Measurements from ENCODE around the gene DUS1L. TPM values are rescaled to one million over a fixed set of nuclear protein-coding genes. Genes with fewer than 3 reads are reported as not detected.

Gene DUS1L
- total RNA-seq, 2 experiments from 2014 or later = 175 to 190 TPM

GRCh38 chr17:82076785-82077591 is 11.4 kb upstream of the DUS1L start:
- H3K4me1 Mint-ChIP-seq = no peaks in the 10 kb centered on the region
- no peak overlapping the region for H3K4me3 Mint-ChIP-seq
- H3K9me3 Mint-ChIP-seq = no peaks in the 10 kb centered on the region
- no peak for DNase-seq
- H3K27ac Mint-ChIP-seq = peak overlapping the region; percentile 29
- H3K27me3 Mint-ChIP-seq = no peaks in the 10 kb centered on the region
- H3K36me3 Mint-ChIP-seq = peaks cover 6% of the 10 kb centered on the region

GRCh38 chr17:82076018-82076784 is 10.6 kb upstream of the DUS1L start:
- H3K27me3 Mint-ChIP-seq = no peaks in the 10 kb centered on the region
- H3K9me3 Mint-ChIP-seq = no peaks in the 10 kb centered on the region
- no peaks in the 10 kb centered on the region for H3K4me1 Mint-ChIP-seq
- no peak overlapping the region for H3K4me3 Mint-ChIP-seq
- no peak for DNase-seq
- peak overlapping the region; percentile 29 for H3K27ac Mint-ChIP-seq
- H3K36me3 Mint-ChIP-seq = peaks cover 6% of the 10 kb centered on the region

DNA sequence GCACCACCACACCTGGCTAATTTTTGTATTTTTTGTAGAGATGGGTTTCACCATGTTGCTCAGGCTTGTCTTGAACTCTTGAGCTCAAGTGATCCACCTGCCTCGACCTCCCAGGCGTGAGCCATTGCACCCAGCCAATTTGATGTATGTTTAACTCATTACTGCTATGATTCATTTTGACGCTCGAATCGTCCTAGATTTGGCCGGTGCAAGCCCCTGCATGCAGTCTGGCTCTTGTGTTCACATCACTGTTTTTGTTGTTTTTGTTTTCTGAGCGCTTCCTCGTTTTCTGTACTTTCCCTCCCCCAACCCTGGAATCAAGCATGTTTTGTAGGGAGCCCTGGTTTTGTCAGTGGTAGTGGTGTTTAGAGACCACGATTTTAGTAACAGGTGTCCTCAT is 7.8 kb upstream of the DUS1L start:
- H3K9me3 Mint-ChIP-seq = no peaks in the 10 kb centered on the region
- H3K27ac Mint-ChIP-seq = no peak overlapping the region
- no peak for DNase-seq
- H3K4me3 Mint-ChIP-seq = no peak overlapping the region
- H3K4me1 Mint-ChIP-seq = no peaks in the 10 kb centered on the region
- no peaks in the 10 kb centered on the region for H3K27me3 Mint-ChIP-seq
- peaks cover 3% of the 10 kb centered on the region for H3K36me3 Mint-ChIP-seq

GRCh38 chr17:82072827-82073226 is 7.2 kb upstream of the DUS1L start:
- DNase-seq = no peak
- no peak overlapping the region for H3K4me3 Mint-ChIP-seq
- no peaks in the 10 kb centered on the region for H3K36me3 Mint-ChIP-seq
- H3K27me3 Mint-ChIP-seq = no peaks in the 10 kb centered on the region
- no peak overlapping the region for H3K27ac Mint-ChIP-seq
- no peaks in the 10 kb centered on the region for H3K4me1 Mint-ChIP-seq
- H3K9me3 Mint-ChIP-seq = no peaks in the 10 kb centered on the region

DNA sequence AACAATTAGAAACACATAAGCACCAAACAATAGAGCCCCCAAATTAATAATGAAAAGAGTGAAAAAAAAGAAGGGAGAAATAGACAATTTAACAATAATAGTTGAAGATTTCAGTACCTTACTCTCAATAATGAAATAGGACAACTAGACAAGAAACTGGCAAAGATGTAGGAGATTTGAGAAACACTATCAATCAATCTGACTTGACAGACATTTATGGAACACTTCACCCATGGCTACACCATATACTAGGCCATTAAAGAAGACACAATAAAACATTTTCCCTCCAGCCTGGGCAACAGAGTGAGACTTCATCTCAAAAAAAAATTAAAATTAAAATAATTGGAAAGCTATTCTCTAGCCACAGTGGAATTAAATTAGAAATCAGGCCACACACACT is 5.0 kb upstream of the DUS1L start:
- Mint-ChIP-seq H3K9me3 (no peaks in the 10 kb centered on the region), H3K4me3 (no peak overlapping the region), H3K27ac (no peak overlapping the region), H3K27me3 (no peaks in the 10 kb centered on the region), H3K36me3 (peaks cover 2% of the 10 kb centered on the region), H3K4me1 (peaks cover 3% of the 10 kb centered on the region)
- no peak for DNase-seq

DNA sequence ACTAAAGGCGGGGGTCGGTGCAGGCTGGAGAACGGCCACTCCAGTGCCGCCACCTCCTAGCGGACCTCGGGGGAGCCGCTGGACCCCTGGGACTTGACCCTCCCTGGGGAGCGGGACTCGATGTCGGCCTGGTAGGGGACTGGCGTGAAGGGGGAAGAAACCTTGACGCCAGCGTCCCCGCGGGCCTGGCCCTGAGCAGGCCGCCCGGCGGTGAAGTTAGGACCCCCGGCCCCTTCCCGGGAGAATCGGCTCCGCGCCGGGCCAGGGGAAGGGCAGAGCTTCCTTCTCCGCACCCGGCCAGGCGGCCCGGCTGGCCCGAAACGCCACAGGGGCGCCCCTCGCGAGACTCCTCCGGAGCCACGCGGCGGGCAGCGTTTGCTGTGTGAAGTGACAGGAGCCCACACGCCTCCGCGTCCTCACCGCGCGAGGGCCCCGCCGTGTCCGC is 389 bp downstream of the DUS1L start:
- peaks cover 2% of the 10 kb centered on the region for H3K36me3 Mint-ChIP-seq
- H3K4me3 Mint-ChIP-seq = peak overlapping the region; percentile 76
- H3K9me3 Mint-ChIP-seq = no peaks in the 10 kb centered on the region
- H3K4me1 Mint-ChIP-seq = peaks cover 8% of the 10 kb centered on the region
- no peak for DNase-seq
- no peaks in the 10 kb centered on the region for H3K27me3 Mint-ChIP-seq
- peak overlapping the region; percentile 25 for H3K27ac Mint-ChIP-seq

DNA sequence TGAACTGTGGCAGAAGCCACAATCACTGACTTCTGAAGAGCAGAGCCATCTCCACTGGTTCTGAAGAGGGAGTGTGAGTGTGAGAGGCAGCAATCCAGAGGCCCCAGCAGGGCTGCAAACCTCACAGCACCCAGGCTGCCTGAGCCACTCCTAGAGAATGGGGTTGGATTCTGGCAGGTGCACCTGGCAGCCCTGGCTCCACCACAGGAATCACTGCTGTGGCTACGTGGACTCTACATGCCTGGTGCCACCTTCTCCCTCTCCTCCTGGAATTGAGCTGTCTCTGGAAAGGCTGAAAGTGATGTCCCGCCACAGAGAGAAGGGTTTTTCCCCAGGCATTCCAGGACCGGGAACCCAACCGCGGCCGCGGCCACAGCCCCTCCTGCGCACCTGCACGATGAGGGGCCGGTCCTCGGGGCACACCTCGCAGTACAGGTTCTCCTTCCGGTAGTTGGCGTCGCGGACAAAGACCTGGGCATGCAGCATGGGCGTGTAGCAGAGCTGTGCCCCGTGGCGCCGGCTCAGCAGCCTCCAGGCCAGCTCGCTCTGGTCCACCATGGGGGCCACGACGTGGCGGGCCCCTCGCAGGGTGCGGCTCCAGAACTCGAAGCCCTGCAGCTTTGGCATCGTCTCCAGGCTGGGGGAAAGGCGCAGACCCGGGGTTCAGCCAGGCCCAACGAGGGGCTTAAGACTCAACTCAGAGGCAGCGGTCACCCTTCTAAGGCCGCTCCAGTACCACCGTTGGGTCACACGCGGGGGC is 991 bp downstream of the DUS1L start:
- H3K27me3 Mint-ChIP-seq = no peaks in the 10 kb centered on the region

GRCh38 chr17:82063424-82064415 is 1.9 kb downstream of the DUS1L start:
- H3K36me3 Mint-ChIP-seq = peaks cover 4% of the 10 kb centered on the region
- no peaks in the 10 kb centered on the region for H3K9me3 Mint-ChIP-seq
- no peak for DNase-seq
- no peaks in the 10 kb centered on the region for H3K27me3 Mint-ChIP-seq
- peak overlapping the region; percentile 76 for H3K4me3 Mint-ChIP-seq
- H3K27ac Mint-ChIP-seq = peak overlapping the region; percentile 25
- H3K4me1 Mint-ChIP-seq = peaks cover 8% of the 10 kb centered on the region

More for the DNA sequence above, 991 bp downstream of the DUS1L start:
- Mint-ChIP-seq H3K9me3 (no peaks in the 10 kb centered on the region), H3K4me1 (peaks cover 8% of the 10 kb centered on the region), H3K27ac (peak overlapping the region; percentile 25), H3K36me3 (peaks cover 4% of the 10 kb centered on the region), H3K4me3 (peak overlapping the region; percentile 76)
- DNase-seq = no peak

- no peaks in the 10 kb centered on the region for H3K27me3 Mint-ChIP-seq
- H3K36me3 Mint-ChIP-seq = peaks cover 4% of the 10 kb centered on the region
- H3K9me3 Mint-ChIP-seq = no peaks in the 10 kb centered on the region
- no peak for DNase-seq
- no peak overlapping the region for H3K4me3 Mint-ChIP-seq
- H3K27ac Mint-ChIP-seq = no peak overlapping the region
- H3K4me1 Mint-ChIP-seq = peaks cover 8% of the 10 kb centered on the region
Observed at GRCh38 chr17:82062984-82063368, 2.6 kb downstream of the DUS1L start.

DNA sequence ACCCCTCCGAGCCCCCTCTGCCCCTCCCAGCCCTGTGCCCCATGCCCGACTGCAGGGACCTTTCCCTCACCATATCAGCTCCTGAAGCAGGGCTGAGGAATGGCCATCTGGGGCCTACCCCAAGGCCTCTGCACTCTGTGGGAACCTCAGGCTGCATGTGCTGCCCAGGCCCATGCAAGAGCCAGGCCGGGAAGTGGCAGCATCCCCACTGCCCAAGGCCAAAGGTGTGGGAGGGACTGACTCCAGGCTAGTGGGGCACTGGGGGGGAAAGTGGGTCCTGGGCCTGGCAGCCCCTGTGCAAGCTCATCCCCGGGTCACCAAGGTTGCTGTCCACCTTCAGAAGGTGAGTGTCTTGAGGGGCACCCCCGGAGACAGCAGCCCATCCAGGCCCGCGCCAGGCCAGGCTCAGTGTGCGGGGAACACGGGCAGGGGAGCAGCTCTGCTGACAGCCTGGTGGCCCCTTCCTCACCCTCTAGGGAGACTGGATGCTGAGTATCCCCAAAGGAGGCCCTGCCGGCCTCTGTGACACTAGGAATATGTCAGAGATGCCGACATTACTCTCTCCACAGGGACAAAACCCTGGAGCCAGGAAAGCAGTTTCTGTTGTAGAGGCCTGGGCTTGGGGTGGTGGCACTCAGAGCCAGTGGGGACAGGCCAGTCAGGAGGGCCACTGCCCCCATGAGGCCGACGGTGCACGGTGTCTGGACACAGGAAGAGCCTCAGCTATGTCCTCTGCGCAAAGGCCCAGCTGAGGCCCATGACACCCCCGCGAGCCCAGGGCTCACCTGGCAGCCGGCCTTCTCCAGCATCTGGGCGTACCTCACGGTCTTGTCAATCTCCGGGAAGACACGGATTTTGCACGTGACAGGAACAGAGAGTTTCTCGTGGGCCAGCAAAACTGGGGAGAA is 3.3 kb downstream of the DUS1L start:
- Mint-ChIP-seq H3K36me3 (peaks cover 4% of the 10 kb centered on the region), H3K27ac (no peak overlapping the region), H3K4me1 (peaks cover 8% of the 10 kb centered on the region), H3K27me3 (no peaks in the 10 kb centered on the region), H3K9me3 (no peaks in the 10 kb centered on the region), H3K4me3 (no peak overlapping the region)
- no peak for DNase-seq

DNA sequence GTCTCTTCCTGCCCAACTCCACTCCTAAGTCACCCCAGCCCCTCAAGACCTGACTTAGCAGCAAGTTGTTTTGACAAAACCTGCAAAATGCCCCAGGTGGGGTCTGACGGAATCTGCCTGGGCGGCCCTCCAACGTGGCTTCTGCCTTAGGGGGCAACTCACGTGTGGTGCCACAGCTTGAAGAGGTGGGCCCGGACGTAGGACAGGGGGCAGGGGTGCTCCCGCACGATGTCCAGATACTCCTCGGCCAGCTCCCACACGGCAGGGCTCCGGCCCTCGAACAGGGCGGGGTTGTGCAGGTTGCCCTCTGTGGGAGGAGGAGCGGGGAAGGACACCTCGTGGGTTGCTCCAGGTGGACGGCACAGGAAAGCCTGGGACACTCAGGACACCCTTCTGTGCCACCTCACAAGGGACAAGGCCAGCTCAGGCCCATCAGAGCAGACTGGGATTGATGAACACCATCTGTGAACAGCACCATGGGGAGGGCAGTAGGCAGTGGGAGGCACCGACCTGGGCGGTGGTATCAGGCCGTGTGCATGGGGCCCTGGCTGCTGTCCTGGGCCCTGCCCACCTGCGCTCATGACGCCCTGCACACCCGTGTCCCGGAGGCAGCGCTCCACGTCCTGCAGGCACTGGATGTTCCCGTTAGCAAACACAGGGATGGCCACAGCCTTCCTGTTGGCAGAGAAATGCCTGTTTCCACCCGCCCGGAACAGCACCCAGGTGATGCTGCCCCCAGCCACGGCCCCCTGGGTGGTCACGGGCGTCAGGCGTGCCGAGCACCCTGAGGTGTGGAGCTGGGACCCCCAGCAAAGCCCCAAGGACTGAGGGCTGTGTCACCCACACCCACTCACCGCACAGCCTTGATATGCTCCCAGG is 4.3 kb downstream of the DUS1L start:
- H3K36me3 Mint-ChIP-seq = peaks cover 4% of the 10 kb centered on the region
- DNase-seq = no peak
- H3K27me3 Mint-ChIP-seq = no peaks in the 10 kb centered on the region
- peaks cover 5% of the 10 kb centered on the region for H3K4me1 Mint-ChIP-seq
- H3K9me3 Mint-ChIP-seq = no peaks in the 10 kb centered on the region
- H3K4me3 Mint-ChIP-seq = no peak overlapping the region
- H3K27ac Mint-ChIP-seq = no peak overlapping the region

DNA sequence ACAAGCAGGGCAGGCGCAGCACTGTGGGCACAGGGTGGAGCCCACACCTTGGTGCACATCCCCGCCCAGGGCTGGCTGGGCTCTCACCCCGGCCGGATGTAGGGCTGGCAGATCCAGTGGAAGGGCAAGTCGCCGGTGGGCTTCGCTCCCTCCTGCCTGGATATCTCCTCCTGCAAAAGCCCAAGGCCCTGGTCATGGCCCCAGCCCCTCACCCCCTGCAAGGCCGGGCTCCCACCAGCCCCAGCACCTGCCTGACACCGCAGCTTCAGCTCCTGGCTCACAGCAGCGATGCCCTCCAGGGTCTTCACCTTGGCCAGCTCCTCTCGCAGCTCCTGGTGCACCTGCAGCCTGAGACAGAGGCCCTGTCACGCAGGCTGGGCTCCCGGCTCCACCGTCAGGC is 5.0 kb downstream of the DUS1L start:
- no peak for DNase-seq
- H3K9me3 Mint-ChIP-seq = no peaks in the 10 kb centered on the region
- H3K27ac Mint-ChIP-seq = no peak overlapping the region
- H3K4me3 Mint-ChIP-seq = no peak overlapping the region
- peaks cover 5% of the 10 kb centered on the region for H3K4me1 Mint-ChIP-seq
- peaks cover 3% of the 10 kb centered on the region for H3K36me3 Mint-ChIP-seq
- H3K27me3 Mint-ChIP-seq = no peaks in the 10 kb centered on the region

DNA sequence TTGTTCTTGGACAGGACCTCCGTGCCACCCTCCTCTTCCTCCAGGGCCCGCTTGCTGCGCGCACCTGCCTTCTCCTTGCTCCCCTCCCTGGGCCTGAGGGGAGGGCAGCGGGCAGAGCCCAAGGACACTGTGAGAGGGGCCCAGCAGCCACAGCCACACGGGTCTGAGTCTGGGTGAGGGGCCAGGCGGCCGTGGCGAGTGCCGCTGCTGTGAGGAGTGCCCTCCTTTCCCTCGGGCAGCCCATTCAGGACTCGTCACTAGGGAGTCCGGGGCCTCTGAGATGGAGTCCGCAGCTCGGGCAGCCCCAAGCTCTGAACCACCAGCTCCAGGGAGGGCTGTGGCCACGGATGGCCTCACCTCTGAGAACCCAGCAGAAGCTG is 5.6 kb downstream of the DUS1L start:
- H3K27ac Mint-ChIP-seq = no peak overlapping the region
- no peaks in the 10 kb centered on the region for H3K27me3 Mint-ChIP-seq
- H3K9me3 Mint-ChIP-seq = no peaks in the 10 kb centered on the region
- H3K4me3 Mint-ChIP-seq = no peak overlapping the region
- peaks cover 3% of the 10 kb centered on the region for H3K36me3 Mint-ChIP-seq
- DNase-seq = no peak
- peaks cover 6% of the 10 kb centered on the region for H3K4me1 Mint-ChIP-seq

All from activated naive CD8-positive, alpha-beta T cell treated with anti-CD3 and anti-CD28 coated beads for 36 hours (primary cell).